ENCODE results near the gene KANTR. TPM values are rescaled to one million over a fixed set of nuclear protein-coding genes. Genes with fewer than 3 reads are reported as not detected.

KANTR gene
- total and polyA plus RNA-seq, 9 of the 15 experiments (the other 6 are each of a cell fraction or from before 2014, with no cell fraction given): 1.0 to 5.7 (median 3.4) TPM

DNA sequence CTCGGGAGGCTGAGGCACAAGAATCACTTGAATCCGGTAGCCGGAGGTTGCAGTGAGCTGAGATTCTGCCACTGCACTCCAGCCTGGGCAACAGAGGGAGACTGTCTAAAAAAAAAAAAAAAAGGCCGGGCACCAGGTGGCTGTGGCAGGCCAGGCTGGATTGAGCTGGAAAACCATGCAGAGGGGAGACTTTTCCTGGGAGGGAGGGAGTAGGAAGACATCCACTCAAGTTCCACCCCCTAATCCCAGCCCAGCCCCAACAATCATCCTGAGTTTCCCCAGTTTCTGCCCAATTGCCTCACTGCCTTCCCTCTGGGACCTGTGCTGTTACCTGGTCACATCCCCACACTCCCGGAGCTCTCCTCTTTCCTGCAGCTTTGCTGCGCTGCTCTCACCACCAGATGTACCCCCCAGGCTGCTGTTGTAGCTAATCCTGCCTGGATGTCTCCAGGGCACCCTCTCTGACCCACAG, 20.8 kb upstream of the KANTR start (continued):
- TF ChIP-seq, protein P1, sequence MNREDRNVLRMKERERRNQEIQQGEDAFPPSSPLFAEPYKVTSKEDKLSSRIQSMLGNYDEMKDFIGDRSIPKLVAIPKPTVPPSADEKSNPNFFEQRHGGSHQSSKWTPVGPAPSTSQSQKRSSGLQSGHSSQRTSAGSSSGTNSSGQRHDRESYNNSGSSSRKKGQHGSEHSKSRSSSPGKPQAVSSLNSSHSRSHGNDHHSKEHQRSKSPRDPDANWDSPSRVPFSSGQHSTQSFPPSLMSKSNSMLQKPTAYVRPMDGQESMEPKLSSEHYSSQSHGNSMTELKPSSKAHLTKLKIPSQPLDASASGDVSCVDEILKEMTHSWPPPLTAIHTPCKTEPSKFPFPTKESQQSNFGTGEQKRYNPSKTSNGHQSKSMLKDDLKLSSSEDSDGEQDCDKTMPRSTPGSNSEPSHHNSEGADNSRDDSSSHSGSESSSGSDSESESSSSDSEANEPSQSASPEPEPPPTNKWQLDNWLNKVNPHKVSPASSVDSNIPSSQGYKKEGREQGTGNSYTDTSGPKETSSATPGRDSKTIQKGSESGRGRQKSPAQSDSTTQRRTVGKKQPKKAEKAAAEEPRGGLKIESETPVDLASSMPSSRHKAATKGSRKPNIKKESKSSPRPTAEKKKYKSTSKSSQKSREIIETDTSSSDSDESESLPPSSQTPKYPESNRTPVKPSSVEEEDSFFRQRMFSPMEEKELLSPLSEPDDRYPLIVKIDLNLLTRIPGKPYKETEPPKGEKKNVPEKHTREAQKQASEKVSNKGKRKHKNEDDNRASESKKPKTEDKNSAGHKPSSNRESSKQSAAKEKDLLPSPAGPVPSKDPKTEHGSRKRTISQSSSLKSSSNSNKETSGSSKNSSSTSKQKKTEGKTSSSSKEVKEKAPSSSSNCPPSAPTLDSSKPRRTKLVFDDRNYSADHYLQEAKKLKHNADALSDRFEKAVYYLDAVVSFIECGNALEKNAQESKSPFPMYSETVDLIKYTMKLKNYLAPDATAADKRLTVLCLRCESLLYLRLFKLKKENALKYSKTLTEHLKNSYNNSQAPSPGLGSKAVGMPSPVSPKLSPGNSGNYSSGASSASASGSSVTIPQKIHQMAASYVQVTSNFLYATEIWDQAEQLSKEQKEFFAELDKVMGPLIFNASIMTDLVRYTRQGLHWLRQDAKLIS (CRISPR knock-in tag; IDR thresholded peaks at IDR 0.05): no peak
- no peak for TF ChIP-seq FOXA1 (IDR thresholded peaks at IDR 0.05; ENCODE audit: borderline replicate concordance)
- no peak for TF ChIP-seq GATA2 (CRISPR knock-in tag; IDR thresholded peaks at IDR 0.05)
- TF ChIP-seq, protein P2, sequence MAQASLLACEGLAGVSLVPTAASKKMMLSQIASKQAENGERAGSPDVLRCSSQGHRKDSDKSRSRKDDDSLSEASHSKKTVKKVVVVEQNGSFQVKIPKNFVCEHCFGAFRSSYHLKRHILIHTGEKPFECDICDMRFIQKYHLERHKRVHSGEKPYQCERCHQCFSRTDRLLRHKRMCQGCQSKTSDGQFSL (CRISPR knock-in tag; IDR thresholded peaks at IDR 0.05): no peak
- TF ChIP-seq, protein P2 (tag; IDR thresholded peaks at IDR 0.05): no peak
- no peak for TF ChIP-seq OTX1 (CRISPR knock-in tag; IDR thresholded peaks at IDR 0.05)
- TF ChIP-seq TAL1 (IDR thresholded peaks at IDR 0.05): no peak
- TF ChIP-seq CBFA2T2 (conservative IDR thresholded peaks at IDR 0.05): no peak
- TF ChIP-seq PHB2 (IDR thresholded peaks at IDR 0.05; ENCODE audit: low read depth): no peak
- no peak for TF ChIP-seq SIN3B (IDR thresholded peaks at IDR 0.05; ENCODE audit: low read depth)

Data from K562 (cell line).